Ovary (tissue), 3 donors: ENCODE measurements around the gene SKI.

ENCODE experiments used
- EP300 ChIP-seq: sonication (generic); formaldehyde crosslinking; IDR thresholded peaks from one replicate; pipeline ENCODE4 v1.6.1; 2017; ENCODE audit warnings: antibody characterized with exemption
- POLR2A ChIP-seq: fragments of 450-650 bp; IDR thresholded peaks from one replicate; pipeline ENCODE4 v1.6.1; 2017; ENCODE audit warnings: antibody characterized with exemption, mild to moderate bottlenecking, moderate library complexity
- TF ChIP-seq, protein P1 (sequence below), 3 donors: fragments of 450-650 bp in 2 of 3; fragments of 200-600 bp in 1 of 3; IDR thresholded peaks; one replicate each; pipeline versions ENCODE4 v1.5.1 to v1.8.0; 2016 to 2022; ENCODE audit warnings: antibody characterized with exemption in 3 of 3, mild to moderate bottlenecking in 1 of 3
- donor health status: DM: no; HTN: no; CAD: no.

DNA sequence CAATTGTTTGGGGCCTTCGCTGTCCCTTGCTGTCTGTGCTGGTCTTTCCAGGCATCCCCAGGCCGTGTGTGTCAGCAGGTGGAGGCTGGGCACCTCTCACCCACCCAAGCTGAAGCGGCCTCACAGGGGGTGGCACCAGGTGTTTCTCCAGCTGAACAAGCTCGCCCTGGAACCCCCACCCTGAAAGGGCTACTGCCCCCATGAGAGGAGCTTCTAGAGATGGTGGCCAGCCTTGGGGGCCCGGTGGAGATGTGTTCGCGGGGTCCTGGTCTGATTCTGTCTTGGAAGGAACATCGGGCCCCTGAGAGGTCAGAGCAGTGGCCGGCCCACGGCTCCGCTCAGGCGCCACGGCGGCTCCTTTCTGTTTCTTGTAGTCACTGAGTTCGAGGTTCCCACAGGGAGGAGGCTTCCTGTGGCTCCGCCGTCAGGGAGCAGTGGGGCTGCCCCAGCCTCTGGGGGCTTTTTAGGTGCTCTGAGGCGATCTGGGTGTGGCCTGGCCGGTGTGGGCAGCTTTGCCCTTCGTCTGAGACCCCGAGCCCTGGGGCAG is 46.9 kb downstream of the SKI start:
- TF ChIP-seq, protein P1, sequence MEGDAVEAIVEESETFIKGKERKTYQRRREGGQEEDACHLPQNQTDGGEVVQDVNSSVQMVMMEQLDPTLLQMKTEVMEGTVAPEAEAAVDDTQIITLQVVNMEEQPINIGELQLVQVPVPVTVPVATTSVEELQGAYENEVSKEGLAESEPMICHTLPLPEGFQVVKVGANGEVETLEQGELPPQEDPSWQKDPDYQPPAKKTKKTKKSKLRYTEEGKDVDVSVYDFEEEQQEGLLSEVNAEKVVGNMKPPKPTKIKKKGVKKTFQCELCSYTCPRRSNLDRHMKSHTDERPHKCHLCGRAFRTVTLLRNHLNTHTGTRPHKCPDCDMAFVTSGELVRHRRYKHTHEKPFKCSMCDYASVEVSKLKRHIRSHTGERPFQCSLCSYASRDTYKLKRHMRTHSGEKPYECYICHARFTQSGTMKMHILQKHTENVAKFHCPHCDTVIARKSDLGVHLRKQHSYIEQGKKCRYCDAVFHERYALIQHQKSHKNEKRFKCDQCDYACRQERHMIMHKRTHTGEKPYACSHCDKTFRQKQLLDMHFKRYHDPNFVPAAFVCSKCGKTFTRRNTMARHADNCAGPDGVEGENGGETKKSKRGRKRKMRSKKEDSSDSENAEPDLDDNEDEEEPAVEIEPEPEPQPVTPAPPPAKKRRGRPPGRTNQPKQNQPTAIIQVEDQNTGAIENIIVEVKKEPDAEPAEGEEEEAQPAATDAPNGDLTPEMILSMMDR (IDR thresholded peaks at IDR 0.05): no peak
- TF ChIP-seq POLR2A (no peak), EP300 (no peak)
